Loucy (cell line): ENCODE measurements around the gene SERINC2.

Experiments used
- EZH2phosphoT487 ChIP-seq: fragments of 200-600 bp; IDR thresholded peaks from 2 replicates; pipeline ENCODE4 v1.6.1; 2018; ENCODE audit warnings: antibody characterized with exemption, mild to moderate bottlenecking, moderate library complexity, borderline replicate concordance
- TF ChIP-seq, protein P1 (sequence below): fragments of 200-600 bp; sonication (generic); conservative IDR thresholded peaks from 2 replicates; pipeline ENCODE4 v1.5.1; 2014; ENCODE audit warnings: mild to moderate bottlenecking, antibody characterized with exemption, low read length

GRCh38 chr1:31441073-31441472, 28.1 kb downstream of the SERINC2 start:
- TF ChIP-seq EZH2phosphoT487, result no peak
- TF ChIP-seq, protein P1, sequence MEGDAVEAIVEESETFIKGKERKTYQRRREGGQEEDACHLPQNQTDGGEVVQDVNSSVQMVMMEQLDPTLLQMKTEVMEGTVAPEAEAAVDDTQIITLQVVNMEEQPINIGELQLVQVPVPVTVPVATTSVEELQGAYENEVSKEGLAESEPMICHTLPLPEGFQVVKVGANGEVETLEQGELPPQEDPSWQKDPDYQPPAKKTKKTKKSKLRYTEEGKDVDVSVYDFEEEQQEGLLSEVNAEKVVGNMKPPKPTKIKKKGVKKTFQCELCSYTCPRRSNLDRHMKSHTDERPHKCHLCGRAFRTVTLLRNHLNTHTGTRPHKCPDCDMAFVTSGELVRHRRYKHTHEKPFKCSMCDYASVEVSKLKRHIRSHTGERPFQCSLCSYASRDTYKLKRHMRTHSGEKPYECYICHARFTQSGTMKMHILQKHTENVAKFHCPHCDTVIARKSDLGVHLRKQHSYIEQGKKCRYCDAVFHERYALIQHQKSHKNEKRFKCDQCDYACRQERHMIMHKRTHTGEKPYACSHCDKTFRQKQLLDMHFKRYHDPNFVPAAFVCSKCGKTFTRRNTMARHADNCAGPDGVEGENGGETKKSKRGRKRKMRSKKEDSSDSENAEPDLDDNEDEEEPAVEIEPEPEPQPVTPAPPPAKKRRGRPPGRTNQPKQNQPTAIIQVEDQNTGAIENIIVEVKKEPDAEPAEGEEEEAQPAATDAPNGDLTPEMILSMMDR, result no peak
